Peyer's patch (tissue), 4 donors: ENCODE data around the gene BTD.

Source experiments
- CTCF ChIP-seq, 6 experiments: fragments of 450-650 bp in 4 of 6; fragments of 200-600 bp in 2 of 6; sonication (generic) in 1 of 6; IDR thresholded peaks; one replicate each; pipeline ENCODE4 v1.5.1; 2017 to 2019; ENCODE audit warnings: antibody characterized with exemption in 6 of 6, mild to moderate bottlenecking in 3 of 6, moderate library complexity in 1 of 6
- POLR2A ChIP-seq, 2 donors: fragments of 450-650 bp; IDR thresholded peaks; one replicate each; pipeline ENCODE4 v1.5.1; 2017; ENCODE audit warnings: antibody characterized with exemption in 2 of 2, mild to moderate bottlenecking in 2 of 2, moderate library complexity in 2 of 2

GRCh38 chr3:15656342-15656741 lies 54.8 kb downstream of the BTD start:
- TF ChIP-seq CTCF (IDR thresholded peaks at IDR 0.05) (no peak), POLR2A (IDR thresholded peaks at IDR 0.05) (no peak)
